Ovary (tissue), 9 donors: ENCODE results near the gene CTNNBL1. TPM values are rescaled to one million over a fixed set of nuclear protein-coding genes. Genes with fewer than 3 reads are reported as not detected.

Experiments
- DNase-seq, 5 donors: peaks; one replicate each; pipeline ENCODE4 v3.0.0-alpha.2; 2019 to 2020
- H3K27ac ChIP-seq, 2 donors: fragments of 200-600 bp; one replicate each; pipeline versions ENCODE4 v1.5.1 to v1.8.0; 2019 to 2022
- H3K27me3 ChIP-seq: fragments of 200-600 bp; one replicate; pipeline ENCODE4 v1.8.0; 2022
- H3K36me3 ChIP-seq: fragments of 200-600 bp; sonication (generic); one replicate; pipeline ENCODE4 v1.5.1; 2019
- H3K4me1 ChIP-seq: one replicate; pipeline ENCODE4 v1.8.1; 2013; ENCODE audit warnings: mild to moderate bottlenecking, moderate library complexity; ENCODE audit not compliant: insufficient read depth
- H3K4me3 ChIP-seq: fragments of 200-600 bp; sonication (generic); one replicate; pipeline ENCODE4 v1.5.1; 2017
- H3K9me3 ChIP-seq, 2 donors: fragments of 200-600 bp in 1 of 2; sonication (generic) in 1 of 2; one replicate each; pipeline versions ENCODE4 v1.5.1 to v1.8.1; 2013 to 2019; ENCODE audit warnings: mild to moderate bottlenecking in 1 of 2, moderate library complexity in 1 of 2
- CTCF ChIP-seq, 3 donors: fragments of 450-650 bp in 2 of 3; fragments of 200-600 bp in 1 of 3; IDR thresholded peaks; one replicate each; pipeline versions ENCODE4 v1.5.1 to v1.8.0; 2016 to 2022; ENCODE audit warnings: antibody characterized with exemption in 3 of 3, mild to moderate bottlenecking in 1 of 3
- EP300 ChIP-seq: sonication (generic); formaldehyde crosslinking; IDR thresholded peaks from one replicate; pipeline ENCODE4 v1.6.1; 2017; ENCODE audit warnings: antibody characterized with exemption
- POLR2A ChIP-seq: fragments of 450-650 bp; IDR thresholded peaks from one replicate; pipeline ENCODE4 v1.6.1; 2017; ENCODE audit warnings: antibody characterized with exemption, mild to moderate bottlenecking, moderate library complexity
- WGBS, 3 donors: extraction: QIAGEN DNeasy Blood & Tissue Kit in 1 of 3; methylation state at CpG; one replicate each; pipeline versions ENCODE4 v1.1.5 to v1.1.7; 2013 to 2017; 5-methylcytosine and 5-hydroxymethylcytosine counted together
- intact Hi-C, 4 donors: fragments of 100-400 bp; cut with DNase I; formaldehyde crosslinking; loops; one replicate each; pipeline versions ENCODE4 v1.11.0 to v1.15.1; 2022 to 2023
- polyA plus RNA-seq, 2 donors: library from polyadenylated mRNA; stranded (reverse); fragments of 200-250 nt in 1 of 2; fragments of 350-450 nt in 1 of 2; fragmentation: Illumina TruSeq in 1 of 2; extraction: RNeasy Lipid Tissue Mini Kit (QIAGEN cat#74804) in 1 of 2; gene quantifications; one replicate each; pipeline ENCODE4 v1.2.3, GENCODE V29; 2013 to 2014
- total RNA-seq, 7 donors: library from RNA; depleted of rRNA in 2 of 7; stranded (reverse); fragments of >200 nt in 2 of 7; fragmentation: NEBNext Ultra II Directional in 3 of 7; extraction: Animal tissue kit (Norgen Biotek cat#: 25700) in 3 of 7; gene quantifications; one replicate each; pipeline versions ENCODE4 v1.1.0 to v1.2.4, GENCODE V29; 2016 to 2023
- donor health status: DM: no; HTN: no; CAD: no; lungs with moderate emphysema.
- donor health status: DM: no; HTN: no; CAD: no.
- donor health status: Bipolar disorder and iron deficiency.
- donor health status: DM: yes; HTN: yes; CAD: no.
- donor health status: DM: no; HTN: no; CAD: no.
- donor health status: DM: yes; HTN: yes; CAD: no.

The CTNNBL1 gene
- total and polyA plus RNA-seq, 9 donors: 17.3 to 58.7 (median 42.3) TPM

- 76 to 83% (median 77%) methylated on average over 10 of the region's 10 CpGs for WGBS, 3 donors
- TF ChIP-seq CTCF (IDR thresholded peaks at IDR 0.05) (no peak), EP300 (no peak), POLR2A (no peak)
- no peak for DNase-seq
- no peaks in the 10 kb centered on the region for H3K27me3 ChIP-seq
- H3K27ac ChIP-seq: no peak overlapping the region
- no peak overlapping the region for H3K4me3 ChIP-seq
- H3K4me1 ChIP-seq: no peaks in the 10 kb centered on the region
- no peaks in the 10 kb centered on the region for H3K9me3 ChIP-seq
- no peaks in the 10 kb centered on the region for H3K36me3 ChIP-seq
- intact Hi-C loops: no loop called here
Measured at GRCh38 chr20:37856932-37857660, 163.3 kb downstream of the CTNNBL1 start.

GRCh38 chr20:37859406-37860171 is 165.8 kb downstream of the CTNNBL1 start:
- H3K36me3 ChIP-seq: no peaks in the 10 kb centered on the region
- H3K27me3 ChIP-seq: no peaks in the 10 kb centered on the region
- WGBS, 3 donors: 91 to 96% (median 92%) methylated on average over 15 of the region's 15 CpGs
- no peaks in the 10 kb centered on the region for H3K4me1 ChIP-seq
- DNase-seq: no peak
- H3K9me3 ChIP-seq: no peaks in the 10 kb centered on the region
- no peak overlapping the region for H3K27ac ChIP-seq
- no peak overlapping the region for H3K4me3 ChIP-seq
- TF ChIP-seq EP300 (no peak), POLR2A (no peak), CTCF (IDR thresholded peaks at IDR 0.05) (no peak)
- intact Hi-C loops: no loop called here

- H3K9me3 ChIP-seq: no peaks in the 10 kb centered on the region
- H3K27me3 ChIP-seq: no peaks in the 10 kb centered on the region
- no peak for DNase-seq
- no peak overlapping the region for H3K4me3 ChIP-seq
- no peaks in the 10 kb centered on the region for H3K4me1 ChIP-seq
- TF ChIP-seq POLR2A (no peak), EP300 (no peak), CTCF (IDR thresholded peaks at IDR 0.05) (no peak)
- H3K27ac ChIP-seq: no peak overlapping the region
- WGBS, 3 donors: 85 to 89% (median 87%) methylated on average over 5 of the region's 5 CpGs
- intact Hi-C loops: no loop called here
- H3K36me3 ChIP-seq: no peaks in the 10 kb centered on the region
Measured at GRCh38 chr20:37863289-37863688, 169.5 kb downstream of the CTNNBL1 start.

- WGBS, 3 donors: 51 to 71% (median 56%) methylated on average over 8 of the region's 8 CpGs
- intact Hi-C loops: no loop called here
- Histone ChIP-seq H3K36me3 (no peaks in the 10 kb centered on the region), H3K9me3 (no peaks in the 10 kb centered on the region), H3K27me3 (no peaks in the 10 kb centered on the region), H3K27ac (no peak overlapping the region), H3K4me3 (no peak overlapping the region), H3K4me1 (no peaks in the 10 kb centered on the region)
- DNase-seq: no peak
- TF ChIP-seq POLR2A: no peak
- no peak for TF ChIP-seq CTCF (IDR thresholded peaks at IDR 0.05)
- no peak for TF ChIP-seq EP300
Measured at GRCh38 chr20:37864298-37864697, 170.5 kb downstream of the CTNNBL1 start.
